GM19395 (cell line): ENCODE data around the gene URB2.
"Not testable (repeated sequence)": the region's sequence is repeated elsewhere in the genome, so short reads cannot be mapped to it uniquely, and the experiment has no call there.

Experiments used
- ATAC-seq: cut with Tn5 transposase; IDR thresholded peaks from one replicate; pipeline ENCODE4 v1.9.1; 2021; ENCODE audit warnings: mild to moderate bottlenecking, moderate library complexity; ENCODE audit not compliant: unreplicated experiment

Gene URB2

GRCh38 chr1:229613938-229614337 is 12.1 kb upstream of the URB2 start:
- ATAC-seq, result no peak

- ATAC-seq, result no peak
These were observed 11.3 kb upstream of the URB2 start for GRCh38 chr1:229614701-229615100.

- ATAC-seq, result no peak
These were observed 8.5 kb upstream of the URB2 start for GRCh38 chr1:229617351-229618100.

GRCh38 chr1:229619002-229619401 is 7.0 kb upstream of the URB2 start:
- no peak for ATAC-seq

- ATAC-seq, result no peak
These were observed 6.4 kb upstream of the URB2 start for GRCh38 chr1:229619614-229620013.

GRCh38 chr1:229620876-229621275 is 5.2 kb upstream of the URB2 start:
- no peak for ATAC-seq

GRCh38 chr1:229621663-229622062 is 4.4 kb upstream of the URB2 start:
- no peak for ATAC-seq

- ATAC-seq, result not testable (repeated sequence)
These were observed 3.4 kb upstream of the URB2 start for GRCh38 chr1:229622641-229623120.

- no peak for ATAC-seq
These were observed 2.8 kb upstream of the URB2 start for GRCh38 chr1:229623225-229623624.

GRCh38 chr1:229623838-229624237 is 2.2 kb upstream of the URB2 start:
- no peak for ATAC-seq

- no peak for ATAC-seq
These were observed 1.5 kb upstream of the URB2 start for GRCh38 chr1:229624521-229625070.

GRCh38 chr1:229625071-229625914 is 754 bp upstream of the URB2 start:
- peak; percentile 42 for ATAC-seq

- ATAC-seq, result no peak
These were observed 956 bp downstream of the URB2 start for GRCh38 chr1:229627003-229627402.

- ATAC-seq, result no peak
These were observed 3.2 kb downstream of the URB2 start for GRCh38 chr1:229629261-229629660.

- ATAC-seq, result no peak
These were observed 5.1 kb downstream of the URB2 start for GRCh38 chr1:229631148-229631547.

GRCh38 chr1:229631966-229632365 is 5.9 kb downstream of the URB2 start:
- ATAC-seq, result no peak

GRCh38 chr1:229636042-229636441 is 10.0 kb downstream of the URB2 start:
- ATAC-seq, result no peak

GRCh38 chr1:229637746-229638145 is 11.7 kb downstream of the URB2 start:
- no peak for ATAC-seq

GRCh38 chr1:229640455-229640854 is 14.4 kb downstream of the URB2 start:
- no peak for ATAC-seq

- ATAC-seq, result no peak
These were observed 15.3 kb downstream of the URB2 start for GRCh38 chr1:229641306-229641705.

GRCh38 chr1:229642376-229642775 is 16.3 kb downstream of the URB2 start:
- no peak for ATAC-seq

GRCh38 chr1:229642970-229643369 is 16.9 kb downstream of the URB2 start:
- ATAC-seq, result no peak
